ENCODE data around the gene MAOA.

Gene MAOA

GRCh38 chrX:43716144-43716543 is 60.0 kb downstream of the MAOA start:
- WGBS, 2 donors (ENCODE audit: extremely low coverage in 2 of 2, insufficient read length in 2 of 2, insufficient replicate concordance in 1 of 2): no CpG with 5 or more reads among the region's 2 CpGs
- Histone ChIP-seq H2BK15ac (ENCODE audit: low read length) (no peak overlapping the region), H2BK5ac (ENCODE audit: low read length) (no peak overlapping the region), H4K8ac (ENCODE audit: low read depth, low read length) (no peak overlapping the region), H2AFZ (ENCODE audit: low read length) (no peak overlapping the region), H3K9me3 (replicated peaks in 1 of 2; ENCODE audit: control insufficient read depth in 2 of 2, insufficient read depth in 1 of 2, low read depth in 1 of 2, low read length in 2 of 2) (no peaks in the 10 kb centered on the region), H3K27ac (replicated peaks; ENCODE audit: low read length) (no peak overlapping the region), H3K4me2 (ENCODE audit: insufficient read depth, low read length, poor library complexity, severe bottlenecking) (no peak overlapping the region), H2BK12ac (ENCODE audit: low read length) (no peak overlapping the region), H4K91ac (ENCODE audit: low read depth, low read length, poor library complexity) (no peak overlapping the region), H3K4me1 (ENCODE audit: control insufficient read depth in 2 of 2, insufficient read depth in 1 of 2, low read depth in 1 of 2, low read length in 2 of 2) (no peaks in the 10 kb centered on the region), H2AK5ac (ENCODE audit: low read depth, low read length) (no peak overlapping the region), H3K18ac (ENCODE audit: low read length) (no peak overlapping the region), H3K27me3 (ENCODE audit: control insufficient read depth in 3 of 3, insufficient read depth in 3 of 3, low read depth in 1 of 3, low read length in 3 of 3) (no peaks in the 10 kb centered on the region), H3K9ac (ENCODE audit: low read depth, low read length, poor library complexity) (no peak overlapping the region), H3K79me1 (ENCODE audit: low read depth, low read length) (no peaks in the 10 kb centered on the region), H2BK120ac (ENCODE audit: low read depth, low read length) (no peak overlapping the region), H3K36me3 (replicated peaks in 1 of 2; ENCODE audit: control insufficient read depth in 2 of 2, insufficient read depth in 2 of 2, low read length in 2 of 2) (no peaks in the 10 kb centered on the region), H3K23ac (ENCODE audit: low read depth, low read length, poor library complexity) (no peak overlapping the region), H3K4ac (ENCODE audit: low read length) (no peak overlapping the region), H3K14ac (ENCODE audit: low read length) (no peak overlapping the region), H3K4me3 (ENCODE audit: low read length in 2 of 2) (no peak overlapping the region)
- DNase-seq (ENCODE audit: low spot score): no peak

GRCh38 chrX:43716696-43717095 is 60.6 kb downstream of the MAOA start:
- Histone ChIP-seq H2BK12ac (ENCODE audit: low read length) (no peak overlapping the region), H3K4ac (ENCODE audit: low read length) (no peak overlapping the region), H3K23ac (ENCODE audit: low read depth, low read length, poor library complexity) (no peak overlapping the region), H3K9me3 (replicated peaks in 1 of 2; ENCODE audit: control insufficient read depth in 2 of 2, insufficient read depth in 1 of 2, low read depth in 1 of 2, low read length in 2 of 2) (no peaks in the 10 kb centered on the region), H3K27ac (replicated peaks; ENCODE audit: low read length) (no peak overlapping the region), H4K91ac (ENCODE audit: low read depth, low read length, poor library complexity) (no peak overlapping the region), H3K4me2 (ENCODE audit: insufficient read depth, low read length, poor library complexity, severe bottlenecking) (no peak overlapping the region), H3K79me1 (ENCODE audit: low read depth, low read length) (no peaks in the 10 kb centered on the region), H2BK5ac (ENCODE audit: low read length) (no peak overlapping the region), H4K8ac (ENCODE audit: low read depth, low read length) (no peak overlapping the region), H2AK5ac (ENCODE audit: low read depth, low read length) (no peak overlapping the region), H3K27me3 (ENCODE audit: control insufficient read depth in 3 of 3, insufficient read depth in 3 of 3, low read depth in 1 of 3, low read length in 3 of 3) (no peaks in the 10 kb centered on the region), H3K36me3 (replicated peaks in 1 of 2; ENCODE audit: control insufficient read depth in 2 of 2, insufficient read depth in 2 of 2, low read length in 2 of 2) (no peaks in the 10 kb centered on the region), H3K4me1 (ENCODE audit: control insufficient read depth in 2 of 2, insufficient read depth in 1 of 2, low read depth in 1 of 2, low read length in 2 of 2) (no peaks in the 10 kb centered on the region), H3K9ac (ENCODE audit: low read depth, low read length, poor library complexity) (no peak overlapping the region), H2BK120ac (ENCODE audit: low read depth, low read length) (no peak overlapping the region), H3K18ac (ENCODE audit: low read length) (no peak overlapping the region), H3K4me3 (ENCODE audit: low read length in 2 of 2) (no peak overlapping the region), H3K14ac (ENCODE audit: low read length) (no peak overlapping the region), H2BK15ac (ENCODE audit: low read length) (no peak overlapping the region), H2AFZ (ENCODE audit: low read length) (no peak overlapping the region)
- no CpG with 5 or more reads among the region's 1 CpG for WGBS, 2 donors (ENCODE audit: extremely low coverage in 2 of 2, insufficient read length in 2 of 2, insufficient replicate concordance in 1 of 2)
- no peak for DNase-seq (ENCODE audit: low spot score)

GRCh38 chrX:43717161-43717560 is 61.1 kb downstream of the MAOA start:
- Histone ChIP-seq H3K23ac (ENCODE audit: low read depth, low read length, poor library complexity) (no peak overlapping the region), H3K4me3 (ENCODE audit: low read length in 2 of 2) (no peak overlapping the region), H3K27me3 (ENCODE audit: control insufficient read depth in 3 of 3, insufficient read depth in 3 of 3, low read depth in 1 of 3, low read length in 3 of 3) (no peaks in the 10 kb centered on the region), H3K9me3 (replicated peaks in 1 of 2; ENCODE audit: control insufficient read depth in 2 of 2, insufficient read depth in 1 of 2, low read depth in 1 of 2, low read length in 2 of 2) (no peaks in the 10 kb centered on the region), H2AK5ac (ENCODE audit: low read depth, low read length) (no peak overlapping the region), H3K9ac (ENCODE audit: low read depth, low read length, poor library complexity) (no peak overlapping the region), H3K27ac (replicated peaks; ENCODE audit: low read length) (no peak overlapping the region), H3K4me2 (ENCODE audit: insufficient read depth, low read length, poor library complexity, severe bottlenecking) (no peak overlapping the region), H3K4me1 (ENCODE audit: control insufficient read depth in 2 of 2, insufficient read depth in 1 of 2, low read depth in 1 of 2, low read length in 2 of 2) (no peaks in the 10 kb centered on the region), H2BK5ac (ENCODE audit: low read length) (no peak overlapping the region), H2BK120ac (ENCODE audit: low read depth, low read length) (no peak overlapping the region), H3K79me1 (ENCODE audit: low read depth, low read length) (no peaks in the 10 kb centered on the region), H2AFZ (ENCODE audit: low read length) (no peak overlapping the region), H2BK12ac (ENCODE audit: low read length) (no peak overlapping the region), H4K8ac (ENCODE audit: low read depth, low read length) (no peak overlapping the region), H2BK15ac (ENCODE audit: low read length) (no peak overlapping the region), H3K4ac (ENCODE audit: low read length) (no peak overlapping the region), H3K36me3 (replicated peaks in 1 of 2; ENCODE audit: control insufficient read depth in 2 of 2, insufficient read depth in 2 of 2, low read length in 2 of 2) (no peaks in the 10 kb centered on the region), H3K18ac (ENCODE audit: low read length) (no peak overlapping the region), H3K14ac (ENCODE audit: low read length) (no peak overlapping the region), H4K91ac (ENCODE audit: low read depth, low read length, poor library complexity) (no peak overlapping the region)
- WGBS, 2 donors (ENCODE audit: extremely low coverage in 2 of 2, insufficient read length in 2 of 2, insufficient replicate concordance in 1 of 2): no CpG with 5 or more reads among the region's 1 CpG
- DNase-seq (ENCODE audit: low spot score): no peak

DNA sequence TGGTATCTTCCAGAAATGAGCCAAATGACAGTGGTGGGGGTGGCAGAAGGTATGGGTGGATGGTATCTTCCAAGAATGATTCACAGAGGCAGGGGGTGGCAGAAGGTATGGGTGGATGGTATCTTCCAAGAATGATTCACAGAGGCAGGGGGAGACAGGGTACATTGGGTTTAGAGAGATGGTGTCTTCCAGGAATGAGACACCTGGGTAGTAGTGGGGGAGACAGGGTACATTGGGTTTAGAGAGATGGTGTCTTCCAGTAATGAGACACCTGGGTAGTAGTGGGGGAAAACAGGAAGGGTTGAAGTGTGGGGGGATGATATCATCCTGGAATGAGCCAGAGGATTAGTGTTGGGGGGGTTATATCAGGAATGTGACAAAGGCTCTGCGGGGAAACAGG is 62.0 kb downstream of the MAOA start:
- Histone ChIP-seq H3K9ac (ENCODE audit: low read depth, low read length, poor library complexity) (no peak overlapping the region), H3K18ac (ENCODE audit: low read length) (no peak overlapping the region), H3K4ac (ENCODE audit: low read length) (no peak overlapping the region), H2BK15ac (ENCODE audit: low read length) (no peak overlapping the region), H3K79me1 (ENCODE audit: low read depth, low read length) (no peaks in the 10 kb centered on the region), H3K4me2 (ENCODE audit: insufficient read depth, low read length, poor library complexity, severe bottlenecking) (no peak overlapping the region), H3K4me3 (ENCODE audit: low read length in 2 of 2) (no peak overlapping the region), H3K4me1 (ENCODE audit: control insufficient read depth in 2 of 2, insufficient read depth in 1 of 2, low read depth in 1 of 2, low read length in 2 of 2) (no peaks in the 10 kb centered on the region), H4K91ac (ENCODE audit: low read depth, low read length, poor library complexity) (no peak overlapping the region), H2AFZ (ENCODE audit: low read length) (no peak overlapping the region), H3K36me3 (replicated peaks in 1 of 2; ENCODE audit: control insufficient read depth in 2 of 2, insufficient read depth in 2 of 2, low read length in 2 of 2) (no peaks in the 10 kb centered on the region), H2AK5ac (ENCODE audit: low read depth, low read length) (no peak overlapping the region), H3K27ac (replicated peaks; ENCODE audit: low read length) (no peak overlapping the region), H3K14ac (ENCODE audit: low read length) (no peak overlapping the region), H2BK5ac (ENCODE audit: low read length) (no peak overlapping the region), H2BK120ac (ENCODE audit: low read depth, low read length) (no peak overlapping the region), H2BK12ac (ENCODE audit: low read length) (no peak overlapping the region), H3K27me3 (ENCODE audit: control insufficient read depth in 3 of 3, insufficient read depth in 3 of 3, low read depth in 1 of 3, low read length in 3 of 3) (no peaks in the 10 kb centered on the region), H3K23ac (ENCODE audit: low read depth, low read length, poor library complexity) (no peak overlapping the region), H3K9me3 (replicated peaks in 1 of 2; ENCODE audit: control insufficient read depth in 2 of 2, insufficient read depth in 1 of 2, low read depth in 1 of 2, low read length in 2 of 2) (no peaks in the 10 kb centered on the region), H4K8ac (ENCODE audit: low read depth, low read length) (no peak overlapping the region)
- no CpG with 5 or more reads among the region's 1 CpG for WGBS, 2 donors (ENCODE audit: extremely low coverage in 2 of 2, insufficient read length in 2 of 2, insufficient replicate concordance in 1 of 2)
- DNase-seq (ENCODE audit: low spot score): no peak

All from neuronal stem cell (in vitro differentiated cells).